GM21786 (cell line): ENCODE results near the gene MAP2K6.

Experiments
- ATAC-seq: cut with Tn5 transposase; IDR thresholded peaks from one replicate; pipeline ENCODE4 v1.9.1; 2021; ENCODE audit not compliant: unreplicated experiment

Gene MAP2K6

DNA sequence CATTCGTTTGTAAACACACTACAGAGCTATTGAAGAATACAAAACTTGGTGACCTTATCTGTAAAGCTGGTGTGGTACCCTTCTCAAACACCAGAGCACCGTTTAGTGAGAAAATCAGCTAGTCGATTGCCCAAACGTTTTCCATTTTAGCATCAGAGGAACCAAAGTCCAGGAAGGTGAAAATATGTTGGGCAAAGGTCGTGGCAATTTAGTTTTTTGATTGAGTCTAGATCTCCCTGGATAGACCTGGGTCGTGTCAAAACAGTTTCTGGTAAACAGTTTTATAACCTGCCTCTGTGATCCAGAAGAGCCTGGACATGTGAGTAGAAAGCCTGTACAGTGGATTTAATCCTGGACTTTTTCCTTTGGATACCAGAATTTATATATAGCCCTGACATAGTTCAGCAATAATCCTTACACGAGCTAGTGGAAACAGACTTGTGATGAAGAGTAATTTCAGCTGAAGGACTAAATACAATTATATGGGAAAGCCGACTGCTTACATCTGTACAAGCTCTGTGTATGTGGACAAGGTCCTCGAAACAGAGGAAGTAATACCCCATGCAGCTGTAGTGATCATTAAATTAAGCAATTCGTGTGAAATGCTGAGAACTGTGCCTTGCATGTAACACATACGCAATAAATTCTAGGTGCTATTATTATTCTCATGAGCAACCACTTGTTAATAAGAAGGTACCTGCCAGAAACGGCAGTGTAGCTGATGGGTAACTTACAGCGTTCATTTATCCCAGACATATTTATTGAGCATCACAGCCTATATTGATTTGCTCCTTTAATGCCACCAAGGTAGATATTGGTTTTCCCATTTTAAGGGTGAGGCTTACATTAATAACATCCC lies 72.5 kb downstream of the MAP2K6 start:
- ATAC-seq = no peak

GRCh38 chr17:69489313-69489712 lies 74.8 kb downstream of the MAP2K6 start:
- no peak for ATAC-seq

DNA sequence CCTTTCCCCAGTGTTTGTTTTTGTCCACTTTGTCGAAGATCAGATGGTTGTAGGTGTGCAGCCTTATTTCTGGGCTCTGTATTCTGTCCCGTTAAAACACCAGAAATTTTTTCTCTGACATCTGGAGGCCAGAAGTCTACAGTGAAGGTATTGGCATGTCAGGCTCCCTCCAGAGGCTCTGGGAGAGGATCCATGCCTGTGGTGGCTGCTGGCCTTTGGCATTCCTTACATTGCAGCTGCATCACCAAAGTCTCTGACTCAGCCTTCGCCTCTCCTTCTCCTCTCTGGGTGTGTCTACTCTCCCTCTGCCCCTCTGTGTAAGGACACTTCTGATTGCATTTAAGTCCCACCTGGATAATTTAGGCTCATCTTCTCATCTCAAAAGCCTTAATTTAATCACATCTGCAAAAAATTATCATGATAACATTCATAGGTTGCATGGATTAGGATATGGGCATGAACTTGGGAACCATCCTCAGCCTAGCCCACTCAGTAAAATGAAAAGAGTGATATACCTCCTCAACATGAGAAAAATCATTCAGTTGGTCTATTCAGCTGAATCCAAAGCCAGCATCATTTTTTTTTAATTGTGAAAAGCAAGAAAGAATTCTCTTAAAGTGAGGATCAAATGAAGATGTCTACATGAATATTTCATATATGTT lies 78.0 kb downstream of the MAP2K6 start:
- ATAC-seq = no peak

DNA sequence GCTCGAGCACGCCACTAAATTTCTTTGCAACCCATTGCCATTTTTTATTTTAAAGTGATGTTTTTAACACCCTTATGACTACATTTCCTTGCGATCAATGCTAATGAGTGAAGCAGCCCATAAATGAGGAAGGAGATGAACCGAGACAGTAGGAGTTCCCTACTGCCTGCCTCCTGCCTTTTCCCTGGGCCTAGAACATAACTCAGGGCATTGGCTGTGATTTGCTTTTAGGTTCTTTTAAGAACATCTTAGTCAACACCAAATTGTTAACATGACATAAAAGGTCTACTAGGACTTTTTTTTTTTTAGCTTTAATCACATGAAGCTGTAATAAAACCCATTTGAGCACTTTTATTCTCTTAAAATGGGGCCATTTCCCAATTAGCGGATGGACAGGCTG lies 81.3 kb downstream of the MAP2K6 start:
- no peak for ATAC-seq

- no peak for ATAC-seq
These were observed 82.7 kb downstream of the MAP2K6 start for GRCh38 chr17:69497161-69497560.

DNA sequence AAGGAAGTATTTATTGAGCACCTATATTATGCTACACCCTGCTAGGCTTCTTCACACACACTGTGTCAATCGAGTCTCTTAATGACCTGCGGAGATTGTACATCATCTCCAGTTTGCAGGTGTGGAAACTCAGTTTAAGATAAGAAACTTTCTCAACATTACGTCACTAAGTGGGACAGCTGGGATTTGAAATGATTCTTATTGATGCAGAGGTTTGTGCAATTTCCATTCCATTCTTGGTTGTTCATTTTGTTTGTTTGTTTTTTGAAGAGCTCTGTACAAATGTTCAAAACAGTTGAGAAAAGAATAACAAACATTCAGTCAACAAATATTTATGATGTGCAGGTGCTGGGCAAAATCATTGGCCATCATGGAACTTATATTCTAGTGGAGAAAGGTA lies 84.8 kb downstream of the MAP2K6 start:
- ATAC-seq = no peak

DNA sequence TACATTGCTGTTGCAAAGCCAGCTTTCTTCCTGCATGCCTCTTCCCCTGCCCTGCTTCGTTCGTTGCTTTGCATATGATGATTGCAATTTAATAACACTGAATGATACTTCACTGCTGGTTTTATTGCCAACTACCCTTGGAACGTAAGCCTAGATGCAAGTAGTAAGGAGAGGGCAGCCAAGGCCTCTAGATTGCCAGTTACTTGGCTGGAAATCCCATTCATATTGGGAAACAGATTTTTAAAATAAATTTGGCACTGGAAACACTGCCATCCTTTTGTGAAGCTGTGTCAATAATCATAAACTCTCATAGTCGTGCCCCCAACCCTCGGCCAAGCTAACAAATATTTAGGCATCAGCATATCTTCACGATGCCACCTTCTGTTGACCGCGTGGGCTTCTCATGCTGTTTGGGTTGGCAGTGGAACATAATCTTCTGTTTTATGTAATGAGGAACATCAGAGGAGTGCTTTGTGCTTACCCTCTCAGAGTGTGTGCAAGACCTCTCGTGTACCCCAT lies 86.5 kb downstream of the MAP2K6 start:
- no peak for ATAC-seq

DNA sequence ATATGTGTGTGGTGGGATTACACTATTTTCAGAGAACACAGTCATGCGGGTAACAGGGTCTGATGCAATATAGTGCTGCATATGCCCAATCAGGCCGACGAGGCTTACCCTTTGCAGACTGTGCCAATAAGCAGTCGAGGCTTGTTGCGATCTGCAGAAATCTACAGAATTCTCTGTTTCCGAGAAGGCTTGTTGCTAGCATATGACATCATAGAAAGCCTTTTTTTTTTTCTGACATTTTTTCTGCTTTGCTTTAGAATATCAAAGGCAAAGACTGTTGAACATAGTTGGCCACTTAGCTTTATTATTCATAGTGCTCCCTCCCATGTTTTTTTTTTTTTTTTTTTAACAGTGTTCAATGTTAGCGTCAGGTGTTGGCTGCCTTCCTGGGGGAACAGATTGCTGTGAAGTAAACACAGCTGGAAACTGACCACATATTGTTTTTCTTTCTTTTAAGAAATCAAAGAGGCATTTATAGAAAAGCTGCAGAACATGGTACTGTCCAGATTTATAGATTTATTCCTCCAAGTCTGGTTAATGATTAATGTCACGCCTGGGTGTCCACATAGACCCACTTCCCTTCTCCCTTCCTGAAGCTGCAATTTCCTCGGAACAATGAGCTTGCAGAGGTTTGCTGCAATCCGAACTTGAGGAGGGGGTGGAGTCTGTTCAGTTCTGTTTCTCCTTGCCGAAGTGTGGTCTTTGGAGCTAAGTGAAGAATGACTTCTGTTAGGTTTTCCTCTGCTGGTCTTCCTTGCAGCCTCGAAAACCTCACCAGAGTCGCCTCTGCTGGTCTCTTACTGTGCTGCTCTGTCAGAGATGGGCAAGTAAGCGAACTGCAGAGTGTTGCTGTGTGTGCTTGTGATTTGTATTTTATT lies 87.3 kb downstream of the MAP2K6 start:
- ATAC-seq = no peak

GRCh38 chr17:69503711-69504110 lies 89.2 kb downstream of the MAP2K6 start:
- peak; percentile 84 for ATAC-seq

GRCh38 chr17:69505740-69506139 lies 91.2 kb downstream of the MAP2K6 start:
- ATAC-seq = no peak

GRCh38 chr17:69506489-69506888 lies 92.0 kb downstream of the MAP2K6 start:
- ATAC-seq = no peak

DNA sequence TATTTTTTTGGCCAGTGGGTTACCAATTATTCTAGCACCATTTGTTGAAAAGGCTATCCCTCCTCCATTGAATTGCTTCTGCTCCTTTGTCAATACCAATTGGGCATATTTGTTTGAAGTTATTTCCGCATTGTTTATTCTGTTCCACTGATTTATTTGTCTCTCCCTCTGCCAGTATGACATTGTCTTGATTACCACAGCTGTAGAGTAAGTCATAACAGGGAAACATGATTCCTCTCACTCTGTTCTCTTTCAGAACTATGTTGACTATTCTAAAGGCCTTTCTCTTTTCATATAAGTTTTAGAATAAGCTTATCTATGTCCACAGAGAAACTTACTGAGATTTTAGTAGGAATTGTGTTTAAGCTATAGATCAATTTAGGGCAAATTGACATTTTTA lies 94.3 kb downstream of the MAP2K6 start:
- no peak for ATAC-seq

DNA sequence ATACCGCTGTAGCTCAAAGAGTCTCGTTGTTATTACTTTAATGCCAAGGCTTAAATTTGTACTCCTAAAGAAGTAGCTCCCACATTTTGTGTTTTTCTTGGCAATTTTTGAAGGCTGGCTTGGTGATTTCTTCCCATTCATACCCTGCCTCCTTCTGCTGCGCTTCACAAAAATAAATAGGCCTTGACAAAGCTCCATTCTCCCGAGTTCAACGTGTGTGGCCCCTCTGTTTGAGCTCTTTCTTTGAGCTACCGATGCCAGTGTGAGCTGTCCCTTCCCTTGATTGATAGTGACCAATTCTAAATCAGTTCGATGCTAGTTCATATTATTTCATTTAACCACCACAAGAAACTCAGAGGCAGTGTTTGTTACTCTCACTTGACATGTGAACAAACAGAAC lies 96.8 kb downstream of the MAP2K6 start:
- no peak for ATAC-seq

DNA sequence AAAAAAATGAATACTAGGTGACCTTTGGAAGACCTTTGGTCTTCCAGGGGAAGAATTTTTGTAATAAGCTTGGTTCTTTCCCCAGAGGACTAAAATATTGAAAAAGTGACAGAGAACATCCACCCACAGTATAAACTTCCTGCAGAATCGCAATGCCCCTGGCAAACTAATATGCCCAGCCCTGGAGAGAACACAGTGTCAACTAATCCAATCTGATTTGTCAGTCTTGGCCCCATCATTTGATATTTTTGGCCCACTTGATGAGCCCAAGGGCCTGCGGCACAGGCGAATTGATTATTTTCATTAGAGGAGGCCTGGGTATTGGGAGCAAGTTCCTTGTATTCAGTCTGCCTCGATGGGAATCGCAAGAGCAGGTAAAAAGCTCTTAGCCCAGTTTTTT lies 98.4 kb downstream of the MAP2K6 start:
- no peak for ATAC-seq

DNA sequence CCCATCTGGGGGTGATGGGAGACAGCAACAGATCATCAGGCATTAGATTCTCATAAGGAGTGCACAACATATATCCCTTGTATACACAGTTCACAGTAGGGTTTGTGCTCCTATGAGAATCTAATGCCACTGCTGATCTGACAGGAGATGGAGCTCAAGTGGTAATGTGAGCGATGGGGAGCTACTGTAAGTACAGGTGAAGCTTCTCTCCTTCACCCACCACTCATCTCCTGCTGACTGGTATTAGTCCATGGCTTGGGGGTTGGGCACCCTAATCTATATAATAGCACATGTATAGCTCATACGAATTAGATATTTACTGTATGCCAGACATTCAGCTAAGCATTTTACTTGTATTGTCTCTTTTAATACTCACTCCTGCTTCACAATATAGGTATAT lies 101.7 kb downstream of the MAP2K6 start:
- no peak for ATAC-seq

- peak; percentile 87 for ATAC-seq
These were observed 102.4 kb downstream of the MAP2K6 start for GRCh38 chr17:69516911-69517310.

DNA sequence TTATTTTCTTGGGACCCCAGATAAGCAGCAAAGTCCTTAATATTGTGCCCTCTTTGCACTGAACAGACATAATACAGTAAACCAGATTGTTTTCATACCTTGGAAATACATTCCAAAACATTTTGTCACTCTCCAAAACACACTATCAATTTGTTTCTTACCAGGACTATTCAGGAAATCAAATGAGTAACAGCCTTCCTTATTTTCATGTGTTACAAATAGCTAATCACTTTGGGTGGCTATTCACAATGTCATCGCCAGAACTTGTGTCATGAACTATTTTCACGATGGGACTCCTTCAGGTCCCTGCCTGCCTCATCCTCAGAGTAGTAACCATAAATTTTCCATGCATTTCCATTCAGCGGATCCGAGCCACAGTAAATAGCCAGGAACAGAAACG lies 104.5 kb downstream of the MAP2K6 start:
- no peak for ATAC-seq

DNA sequence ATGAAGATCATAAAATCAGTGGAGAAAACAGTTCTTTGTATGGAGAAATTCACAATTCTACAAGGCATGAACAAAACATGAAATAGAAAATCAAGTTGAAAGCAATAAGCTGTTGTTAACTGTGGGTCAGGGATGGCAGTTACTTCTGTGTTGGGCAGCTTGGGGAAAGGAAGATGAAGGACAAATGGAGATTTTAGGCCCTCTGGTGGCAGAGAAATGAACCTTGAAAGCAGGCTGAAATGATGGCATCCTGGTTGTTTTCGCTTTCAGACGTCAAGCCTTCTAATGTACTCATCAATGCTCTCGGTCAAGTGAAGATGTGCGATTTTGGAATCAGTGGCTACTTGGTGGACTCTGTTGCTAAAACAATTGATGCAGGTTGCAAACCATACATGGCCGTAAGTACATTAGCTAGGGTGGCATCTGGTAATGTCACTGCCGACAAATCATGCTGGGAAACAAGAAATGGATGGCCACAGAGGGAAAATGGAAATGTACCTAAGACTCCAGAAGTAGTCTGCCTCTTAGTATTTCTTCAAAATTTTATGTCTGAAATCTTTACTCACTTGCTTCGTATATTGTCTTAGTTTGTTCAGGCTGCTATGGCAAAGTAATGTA lies 108.9 kb downstream of the MAP2K6 start:
- ATAC-seq = peak; percentile 75

GRCh38 chr17:69524854-69525253 lies 110.4 kb downstream of the MAP2K6 start:
- ATAC-seq = no peak

GRCh38 chr17:69525920-69526841 lies 111.7 kb downstream of the MAP2K6 start:
- no peak for ATAC-seq
